ENCODE results near the gene OTULIN. TPM values are rescaled to one million over a fixed set of nuclear protein-coding genes. Genes with fewer than 3 reads are reported as not detected.

The OTULIN gene
- total and polyA plus RNA-seq, 2 of the 8 experiments (the other 6 are each of a cell fraction or from before 2014, with no cell fraction given): 5.2 to 34.8 TPM

DNA sequence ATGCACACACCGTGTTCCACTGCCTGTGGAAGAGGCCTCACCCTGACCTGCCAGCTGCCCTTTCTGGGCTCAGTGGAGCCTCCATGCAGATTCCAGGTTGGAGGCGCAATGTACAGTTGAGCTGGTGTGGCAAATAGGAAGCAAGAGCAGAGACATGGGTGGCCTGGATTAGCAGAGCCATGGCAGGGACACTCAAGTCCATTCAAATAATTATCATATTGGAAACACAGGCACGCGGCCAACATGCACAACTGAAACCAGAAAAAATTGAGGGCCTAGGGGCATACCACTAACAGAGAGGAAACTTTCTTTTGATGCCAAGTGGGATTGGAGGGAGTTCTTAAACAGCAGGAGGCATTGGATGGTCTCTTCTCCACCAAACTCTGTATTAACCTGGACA is 47.1 kb upstream of the OTULIN start:
- POLR2A ChIA-PET (ENCODE audit: partially characterized antibody): no interaction called here
- TF ChIP-seq JUND (IDR thresholded peaks at IDR 0.05; ENCODE audit: low read length) (no peak), CTCF (IDR thresholded peaks at IDR 0.05; ENCODE audit: control extremely low read depth in 1 of 3, insufficient read depth in 1 of 3, low read depth in 1 of 3, low read length in 3 of 3) (no peak), RNF2 (IDR thresholded peaks at IDR 0.05; ENCODE audit: borderline replicate concordance, low read depth, low read length, missing control alignments, poor library complexity, severe bottlenecking) (no peak), POU5F1 (IDR thresholded peaks at IDR 0.05; ENCODE audit: low read depth, low read length) (no peak), ASH2L (IDR thresholded peaks at IDR 0.05; ENCODE audit: low read length) (no peak), ATF2 (IDR thresholded peaks at IDR 0.05; ENCODE audit: low read length) (no peak), POLR2AphosphoS5 (IDR thresholded peaks at IDR 0.05; ENCODE audit: low read depth, low read length) (no peak), SP1 (IDR thresholded peaks at IDR 0.05; ENCODE audit: low read depth, low read length) (no peak), HDAC2 (IDR thresholded peaks at IDR 0.05; ENCODE audit: borderline replicate concordance in 1 of 2, low read depth in 2 of 2, low read length in 2 of 2) (no peak), ZNF274 (IDR thresholded peaks at IDR 0.05; ENCODE audit: borderline replicate concordance, extremely low read depth, low read length) (no peak)

More for the DNA sequence above, 47.1 kb upstream of the OTULIN start:
- no peak for DNase-seq (ENCODE audit: low read depth in 1 of 2, low spot score in 2 of 2)
- Histone ChIP-seq H3K4me1 (replicated peaks in 1 of 4; ENCODE audit: control insufficient read depth in 3 of 4, insufficient read depth in 4 of 4, low read length in 3 of 4) (no peaks in the 10 kb centered on the region), H4K5ac (ENCODE audit: insufficient read length, low read depth, low read length) (no peak overlapping the region), H3K14ac (ENCODE audit: insufficient read length) (no peak overlapping the region), H3K18ac (ENCODE audit: extremely low read depth, low read length) (no peak overlapping the region), H2BK120ac (replicated peaks; ENCODE audit: low read depth, low read length) (no peak overlapping the region), H3K27ac (ENCODE audit: low read depth, low read length) (no peak overlapping the region), H3K23ac (ENCODE audit: insufficient read length) (no peak overlapping the region), H4K8ac (ENCODE audit: extremely low read depth, insufficient read depth, low read length) (no peak overlapping the region; the same call in 1 of the 2 replicates), H4K91ac (replicated peaks; ENCODE audit: insufficient read length, low read length) (no peak overlapping the region), H3K9ac (replicated peaks in 1 of 4; ENCODE audit: extremely low read depth in 1 of 4, low read depth in 3 of 4, low read length in 3 of 4) (no peak overlapping the region), H2BK5ac (ENCODE audit: low read depth, low read length) (no peak overlapping the region), H3K79me2 (ENCODE audit: control insufficient read depth in 1 of 2, insufficient read depth in 2 of 2, low read length in 2 of 2) (no peaks in the 10 kb centered on the region), H3K4ac (replicated peaks; ENCODE audit: insufficient read length, low read depth, low read length) (no peak overlapping the region), H3K27me3 (replicated peaks in 1 of 4; ENCODE audit: control insufficient read depth in 3 of 4, extremely low read depth in 1 of 4, insufficient read depth in 3 of 4, low read length in 3 of 4) (no peaks in the 10 kb centered on the region), H2BK15ac (ENCODE audit: low read length) (no peak overlapping the region), H3K4me2 (ENCODE audit: insufficient read depth in 1 of 2, low read depth in 2 of 2, low read length in 2 of 2) (no peak overlapping the region), H4K20me1 (replicated peaks in 1 of 2; ENCODE audit: control insufficient read depth in 1 of 2, insufficient read depth in 2 of 2, low read length in 2 of 2) (no peaks in the 10 kb centered on the region), H2BK12ac (ENCODE audit: low read depth, low read length) (no peak overlapping the region), H2AK5ac (ENCODE audit: low read depth, low read length) (no peak overlapping the region), H3K4me3 (ENCODE audit: extremely low read depth in 1 of 4, insufficient read depth in 2 of 4, low read depth in 3 of 4, low read length in 4 of 4) (no peak overlapping the region), H2AFZ (ENCODE audit: low read length) (no peak overlapping the region), H3K36me3 (ENCODE audit: control insufficient read depth in 2 of 4, insufficient read depth in 4 of 4, low read length in 3 of 4) (no peaks in the 10 kb centered on the region; a peak in 1 of 8 replicates), H3K9me3 (ENCODE audit: insufficient read depth in 2 of 2, low read depth in 1 of 2, low read length in 1 of 2) (no peaks in the 10 kb centered on the region), H3K79me1 (ENCODE audit: low read depth, low read length) (no peaks in the 10 kb centered on the region), H3K23me2 (ENCODE audit: low read depth, low read length) (no peaks in the 10 kb centered on the region), H3K56ac (replicated peaks; ENCODE audit: insufficient read length, low read depth, low read length) (no peak overlapping the region), H2BK20ac (ENCODE audit: low read length) (no peak overlapping the region)
- FAIRE-seq: no peak
- CTCF ChIA-PET (ENCODE audit: partially characterized antibody): interaction anchor here (0.6 to 1.5 kb wide), 2 partner anchors 112 to 504 kb away, joined by 3 to 4 read pairs; no protein-coding TSS in a partner anchor
- 97% methylated on average over 4 of the region's 4 CpGs; no CpG with 5 or more reads in 1 of the 2 experiments for WGBS, 2 experiments (ENCODE audit: extremely low coverage in 1 of 2, insufficient coverage in 1 of 2, insufficient read length in 1 of 2, insufficient replicate concordance in 2 of 2, low coverage in 1 of 2, low lambda C conversion rate in 2 of 2, missing lambda C conversion rate in 1 of 2)
